GM23338 (cell line): ENCODE measurements around the gene FGF5.

ENCODE experiments used
- CREB1 ChIP-seq: fragments of 250-450 bp; sonication (Bioruptor Pico); IDR thresholded peaks from 2 replicates; pipeline ENCODE4 v1.5.0; 2020; ENCODE audit warnings: low read depth, mild to moderate bottlenecking, moderate library complexity
- EZH2 ChIP-seq: fragments of 200-600 bp; sonication (generic); IDR thresholded peaks from one replicate; pipeline ENCODE4 v1.8.0; 2017; ENCODE audit warnings: antibody characterized with exemption, mild to moderate bottlenecking, low read depth; ENCODE audit not compliant: unreplicated experiment
- EZH2phosphoT487 ChIP-seq: fragments of 200-600 bp; sonication (generic); IDR thresholded peaks from one replicate; pipeline ENCODE4 v1.8.1; 2018; ENCODE audit warnings: antibody characterized with exemption; ENCODE audit not compliant: unreplicated experiment
- JUNB ChIP-seq: IDR thresholded peaks from one replicate; pipeline ENCODE4 v1.6.1; 2016; ENCODE audit warnings: antibody characterized with exemption; ENCODE audit not compliant: unreplicated experiment
- NANOG ChIP-seq: IDR thresholded peaks from 2 replicates; pipeline ENCODE4 v1.6.1; 2016; ENCODE audit warnings: antibody characterized with exemption, borderline replicate concordance
- POLR2AphosphoS5 ChIP-seq: IDR thresholded peaks from 2 replicates; pipeline ENCODE4 v1.6.1; 2016; ENCODE audit warnings: antibody characterized with exemption, low read depth
- STAT1 ChIP-seq: IDR thresholded peaks from one replicate; pipeline ENCODE4 v1.6.1; 2016; ENCODE audit warnings: antibody characterized with exemption; ENCODE audit not compliant: unreplicated experiment
- ZNF331 ChIP-seq: fragments of 250-450 bp; sonication (Bioruptor Pico); IDR thresholded peaks from 2 replicates; pipeline ENCODE4 v1.5.0; 2020; ENCODE audit warnings: low read depth, mild to moderate bottlenecking, moderate library complexity
- TF ChIP-seq, protein P1 (sequence below), 2 experiments: fragments of 200-600 bp in 1 of 2; sonication (generic) in 1 of 2; conservative IDR thresholded peaks; 2 replicates each; pipeline versions ENCODE4 v1.5.1 to v1.6.1; 2016 to 2017; ENCODE audit warnings: antibody characterized with exemption in 2 of 2, low read depth in 2 of 2, mild to moderate bottlenecking in 2 of 2, moderate library complexity in 1 of 2
- TF ChIP-seq, protein P2 (sequence below): IDR thresholded peaks from one replicate; pipeline ENCODE4 v1.6.1; 2018; ENCODE audit warnings: antibody characterized with exemption; ENCODE audit not compliant: unreplicated experiment
- TF ChIP-seq, protein P3 (sequence below): IDR thresholded peaks from 2 replicates; pipeline ENCODE4 v1.6.1; 2016; ENCODE audit warnings: antibody characterized with exemption

DNA sequence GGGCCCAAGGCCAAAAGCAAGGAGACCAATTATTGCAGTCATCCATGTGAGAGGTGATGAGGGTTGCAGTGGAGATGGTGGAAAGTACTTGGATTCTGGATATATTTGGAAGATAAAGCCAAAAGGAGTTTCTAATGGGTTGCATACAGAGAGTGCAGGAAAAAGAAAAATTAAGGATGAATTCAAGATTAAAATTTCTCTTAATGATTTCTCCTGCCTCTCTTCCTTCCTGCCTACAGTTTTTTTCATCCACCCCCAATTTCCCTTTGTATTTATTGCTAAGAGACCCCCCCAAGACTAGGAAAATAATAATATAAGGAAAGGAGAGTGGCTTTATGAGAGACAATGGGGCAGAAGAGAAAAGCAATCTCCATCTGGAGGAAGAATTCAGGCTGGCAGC is 8.6 kb upstream of the FGF5 start:
- no peak for TF ChIP-seq POLR2AphosphoS5
- TF ChIP-seq, protein P1, sequence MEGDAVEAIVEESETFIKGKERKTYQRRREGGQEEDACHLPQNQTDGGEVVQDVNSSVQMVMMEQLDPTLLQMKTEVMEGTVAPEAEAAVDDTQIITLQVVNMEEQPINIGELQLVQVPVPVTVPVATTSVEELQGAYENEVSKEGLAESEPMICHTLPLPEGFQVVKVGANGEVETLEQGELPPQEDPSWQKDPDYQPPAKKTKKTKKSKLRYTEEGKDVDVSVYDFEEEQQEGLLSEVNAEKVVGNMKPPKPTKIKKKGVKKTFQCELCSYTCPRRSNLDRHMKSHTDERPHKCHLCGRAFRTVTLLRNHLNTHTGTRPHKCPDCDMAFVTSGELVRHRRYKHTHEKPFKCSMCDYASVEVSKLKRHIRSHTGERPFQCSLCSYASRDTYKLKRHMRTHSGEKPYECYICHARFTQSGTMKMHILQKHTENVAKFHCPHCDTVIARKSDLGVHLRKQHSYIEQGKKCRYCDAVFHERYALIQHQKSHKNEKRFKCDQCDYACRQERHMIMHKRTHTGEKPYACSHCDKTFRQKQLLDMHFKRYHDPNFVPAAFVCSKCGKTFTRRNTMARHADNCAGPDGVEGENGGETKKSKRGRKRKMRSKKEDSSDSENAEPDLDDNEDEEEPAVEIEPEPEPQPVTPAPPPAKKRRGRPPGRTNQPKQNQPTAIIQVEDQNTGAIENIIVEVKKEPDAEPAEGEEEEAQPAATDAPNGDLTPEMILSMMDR (conservative IDR thresholded peaks at IDR 0.05; ENCODE audit: low read depth in 2 of 2) = no peak
- no peak for TF ChIP-seq EZH2phosphoT487
- TF ChIP-seq EZH2 = no peak
- TF ChIP-seq, protein P2, sequence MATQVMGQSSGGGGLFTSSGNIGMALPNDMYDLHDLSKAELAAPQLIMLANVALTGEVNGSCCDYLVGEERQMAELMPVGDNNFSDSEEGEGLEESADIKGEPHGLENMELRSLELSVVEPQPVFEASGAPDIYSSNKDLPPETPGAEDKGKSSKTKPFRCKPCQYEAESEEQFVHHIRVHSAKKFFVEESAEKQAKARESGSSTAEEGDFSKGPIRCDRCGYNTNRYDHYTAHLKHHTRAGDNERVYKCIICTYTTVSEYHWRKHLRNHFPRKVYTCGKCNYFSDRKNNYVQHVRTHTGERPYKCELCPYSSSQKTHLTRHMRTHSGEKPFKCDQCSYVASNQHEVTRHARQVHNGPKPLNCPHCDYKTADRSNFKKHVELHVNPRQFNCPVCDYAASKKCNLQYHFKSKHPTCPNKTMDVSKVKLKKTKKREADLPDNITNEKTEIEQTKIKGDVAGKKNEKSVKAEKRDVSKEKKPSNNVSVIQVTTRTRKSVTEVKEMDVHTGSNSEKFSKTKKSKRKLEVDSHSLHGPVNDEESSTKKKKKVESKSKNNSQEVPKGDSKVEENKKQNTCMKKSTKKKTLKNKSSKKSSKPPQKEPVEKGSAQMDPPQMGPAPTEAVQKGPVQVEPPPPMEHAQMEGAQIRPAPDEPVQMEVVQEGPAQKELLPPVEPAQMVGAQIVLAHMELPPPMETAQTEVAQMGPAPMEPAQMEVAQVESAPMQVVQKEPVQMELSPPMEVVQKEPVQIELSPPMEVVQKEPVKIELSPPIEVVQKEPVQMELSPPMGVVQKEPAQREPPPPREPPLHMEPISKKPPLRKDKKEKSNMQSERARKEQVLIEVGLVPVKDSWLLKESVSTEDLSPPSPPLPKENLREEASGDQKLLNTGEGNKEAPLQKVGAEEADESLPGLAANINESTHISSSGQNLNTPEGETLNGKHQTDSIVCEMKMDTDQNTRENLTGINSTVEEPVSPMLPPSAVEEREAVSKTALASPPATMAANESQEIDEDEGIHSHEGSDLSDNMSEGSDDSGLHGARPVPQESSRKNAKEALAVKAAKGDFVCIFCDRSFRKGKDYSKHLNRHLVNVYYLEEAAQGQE = no peak
- TF ChIP-seq CREB1 = no peak
- no peak for TF ChIP-seq ZNF331 (CRISPR knock-in tag)
- no peak for TF ChIP-seq NANOG
- TF ChIP-seq, protein P3, sequence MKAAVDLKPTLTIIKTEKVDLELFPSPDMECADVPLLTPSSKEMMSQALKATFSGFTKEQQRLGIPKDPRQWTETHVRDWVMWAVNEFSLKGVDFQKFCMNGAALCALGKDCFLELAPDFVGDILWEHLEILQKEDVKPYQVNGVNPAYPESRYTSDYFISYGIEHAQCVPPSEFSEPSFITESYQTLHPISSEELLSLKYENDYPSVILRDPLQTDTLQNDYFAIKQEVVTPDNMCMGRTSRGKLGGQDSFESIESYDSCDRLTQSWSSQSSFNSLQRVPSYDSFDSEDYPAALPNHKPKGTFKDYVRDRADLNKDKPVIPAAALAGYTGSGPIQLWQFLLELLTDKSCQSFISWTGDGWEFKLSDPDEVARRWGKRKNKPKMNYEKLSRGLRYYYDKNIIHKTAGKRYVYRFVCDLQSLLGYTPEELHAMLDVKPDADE = no peak
- TF ChIP-seq JUNB = no peak
- TF ChIP-seq STAT1 = no peak
